ENCODE data around the gene NFIX. TPM values are rescaled to one million over a fixed set of nuclear protein-coding genes. Genes with fewer than 3 reads are reported as not detected.

NFIX gene
- total and polyA plus RNA-seq, 2 experiments from 2014 or later = 0.06 to 0.14 TPM

GRCh38 chr19:13085666-13086065, 90.4 kb downstream of the NFIX start (continued):
- TF ChIP-seq ZNF462 (CRISPR knock-in tag; IDR thresholded peaks at IDR 0.05) = no peak
- no peak for TF ChIP-seq ZNF114 (CRISPR knock-in tag; IDR thresholded peaks at IDR 0.05)
- TF ChIP-seq JUNB (IDR thresholded peaks at IDR 0.05; ENCODE audit: unreplicated experiment) = no peak
- TF ChIP-seq ETS1 (IDR thresholded peaks at IDR 0.05) = no peak

GRCh38 chr19:13086341-13086740, 91.1 kb downstream of the NFIX start:
- Mint-ChIP-seq H3K4me3 (no peak overlapping the region), H3K27me3 (ENCODE audit: insufficient read depth, low read depth, poor library complexity) (peaks cover 44% of the 10 kb centered on the region), H3K36me3 (ENCODE audit: low read depth) (no peaks in the 10 kb centered on the region), H3K4me1 (peaks cover 31% of the 10 kb centered on the region), H3K9me3 (no peaks in the 10 kb centered on the region; the same call in 2 of the 3 replicates), H3K27ac (no peak overlapping the region)
- Histone ChIP-seq H3K4me2 (no peak overlapping the region), H3K4me1 (ENCODE audit: insufficient read depth) (peaks cover 15% of the 10 kb centered on the region), H3K36me3 (ENCODE audit: insufficient read depth) (no peaks in the 10 kb centered on the region), H4K20me1 (replicated peaks; ENCODE audit: insufficient read depth) (no peaks in the 10 kb centered on the region), H3K9me2 (ENCODE audit: insufficient read depth) (no peaks in the 10 kb centered on the region), H3K27ac (ENCODE audit: low read depth) (no peak overlapping the region), H3K4me3 (no peak overlapping the region), H2AFZ (no peak overlapping the region), H3K79me2 (replicated peaks; ENCODE audit: insufficient read depth) (no peaks in the 10 kb centered on the region), H3F3A (replicated peaks; ENCODE audit: low read depth) (0 out of 2 replicates have a peak, but pooled peaks cover 11% of the 10 kb centered on the region), H3K27me3 (ENCODE audit: insufficient read depth) (no peaks in the 10 kb centered on the region; the same call in 1 of the 2 replicates)
- no peak for DNase-seq (ENCODE audit: low spot score)
- ATAC-seq = no peak
- TF ChIP-seq STAT1 (IDR thresholded peaks at IDR 0.05; ENCODE audit: unreplicated experiment) (no peak), CREB1 (CRISPR knock-in tag; IDR thresholded peaks at IDR 0.05; ENCODE audit: low read depth) (no peak), NANOG (IDR thresholded peaks at IDR 0.05; ENCODE audit: borderline replicate concordance) (no peak), ZNF114 (CRISPR knock-in tag; IDR thresholded peaks at IDR 0.05) (no peak), REST (IDR thresholded peaks at IDR 0.05; ENCODE audit: unreplicated experiment) (no peak), JUNB (IDR thresholded peaks at IDR 0.05; ENCODE audit: unreplicated experiment) (no peak), EZH2phosphoT487 (IDR thresholded peaks at IDR 0.05; ENCODE audit: unreplicated experiment) (no peak), POLR2AphosphoS5 (IDR thresholded peaks at IDR 0.05; ENCODE audit: low read depth) (no peak), ETS1 (IDR thresholded peaks at IDR 0.05) (no peak), EZH2 (IDR thresholded peaks at IDR 0.05; ENCODE audit: low read depth, unreplicated experiment) (no peak)

All from GM23338 (cell line).